ENCODE data around the gene PITRM1.

Gene PITRM1

DNA sequence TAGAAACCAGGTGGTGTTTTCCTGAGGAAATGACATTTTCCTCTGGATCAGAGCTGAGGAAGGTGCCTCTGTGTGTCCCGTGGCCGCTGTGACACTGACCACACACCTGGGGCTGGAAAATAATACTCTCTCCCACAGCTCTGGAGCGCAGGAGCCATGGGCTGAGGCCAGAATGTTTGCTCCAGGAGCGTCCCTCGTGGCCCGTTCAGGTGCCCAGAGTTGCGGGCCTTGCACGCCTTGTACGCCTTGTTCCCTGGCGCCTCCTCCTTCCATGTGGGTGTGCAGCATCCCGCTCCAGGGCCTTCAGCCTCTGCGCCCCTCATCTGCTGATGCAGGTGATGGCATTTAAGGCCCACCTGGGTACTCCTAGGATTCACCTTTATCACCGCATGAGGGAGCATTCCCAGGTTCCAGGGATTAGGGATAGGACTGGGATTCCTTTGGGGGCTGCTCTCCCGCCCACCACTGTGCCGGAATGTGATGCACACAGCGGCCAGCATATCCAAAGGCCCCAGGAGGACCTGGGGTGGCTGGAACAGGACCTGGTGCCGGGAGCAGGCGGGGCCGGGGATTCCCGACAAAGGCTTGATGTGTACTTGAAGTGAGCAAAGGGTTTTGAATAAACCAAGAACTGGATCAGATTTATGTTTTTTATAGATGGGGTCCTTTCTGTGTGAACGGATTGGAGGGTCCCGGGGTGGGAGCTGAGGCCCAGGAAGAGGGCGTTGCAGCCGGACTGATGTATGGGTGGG lies 44.0 kb downstream of the PITRM1 start:
- ATAC-seq (ENCODE audit: insufficient read depth, low read depth) (no peak), DNase-seq (no peak)
- TF ChIP-seq, protein P1, sequence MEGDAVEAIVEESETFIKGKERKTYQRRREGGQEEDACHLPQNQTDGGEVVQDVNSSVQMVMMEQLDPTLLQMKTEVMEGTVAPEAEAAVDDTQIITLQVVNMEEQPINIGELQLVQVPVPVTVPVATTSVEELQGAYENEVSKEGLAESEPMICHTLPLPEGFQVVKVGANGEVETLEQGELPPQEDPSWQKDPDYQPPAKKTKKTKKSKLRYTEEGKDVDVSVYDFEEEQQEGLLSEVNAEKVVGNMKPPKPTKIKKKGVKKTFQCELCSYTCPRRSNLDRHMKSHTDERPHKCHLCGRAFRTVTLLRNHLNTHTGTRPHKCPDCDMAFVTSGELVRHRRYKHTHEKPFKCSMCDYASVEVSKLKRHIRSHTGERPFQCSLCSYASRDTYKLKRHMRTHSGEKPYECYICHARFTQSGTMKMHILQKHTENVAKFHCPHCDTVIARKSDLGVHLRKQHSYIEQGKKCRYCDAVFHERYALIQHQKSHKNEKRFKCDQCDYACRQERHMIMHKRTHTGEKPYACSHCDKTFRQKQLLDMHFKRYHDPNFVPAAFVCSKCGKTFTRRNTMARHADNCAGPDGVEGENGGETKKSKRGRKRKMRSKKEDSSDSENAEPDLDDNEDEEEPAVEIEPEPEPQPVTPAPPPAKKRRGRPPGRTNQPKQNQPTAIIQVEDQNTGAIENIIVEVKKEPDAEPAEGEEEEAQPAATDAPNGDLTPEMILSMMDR (IDR thresholded peaks at IDR 0.05; ENCODE audit: borderline replicate concordance, extremely low read depth, low read length, poor library complexity, severe bottlenecking) = no peak
- TF ChIP-seq EZH2 (IDR thresholded peaks at IDR 0.05; ENCODE audit: borderline replicate concordance, low read depth, low read length, severe bottlenecking) = no peak
- H3K27ac ChIP-seq (ENCODE audit: low read length) = no peak overlapping the region
- H3K4me1 ChIP-seq (ENCODE audit: insufficient read depth, low read length) = no peaks in the 10 kb centered on the region
- no peak overlapping the region for H3K9ac ChIP-seq (ENCODE audit: low read depth, low read length)
- H3K9me3 ChIP-seq (ENCODE audit: insufficient read depth, low read length, severe bottlenecking) = no peaks in the 10 kb centered on the region
- no peaks in the 10 kb centered on the region for H3K27me3 ChIP-seq (ENCODE audit: insufficient read depth, low read length, poor library complexity)
- no peak overlapping the region for H2AFZ ChIP-seq (ENCODE audit: low read depth, low read length)
- 0 out of 2 replicates have a peak, but pooled peaks cover 1% of the 10 kb centered on the region for H3K79me2 ChIP-seq (ENCODE audit: insufficient read depth, low read length)
- peaks cover 97% of the 10 kb centered on the region for H3K36me3 ChIP-seq (ENCODE audit: insufficient read depth, low read length)
- H3K4me3 ChIP-seq (ENCODE audit: low read depth in 1 of 2, low read length in 2 of 2) = no peak overlapping the region
- peaks cover 41% of the 10 kb centered on the region for H4K20me1 ChIP-seq (ENCODE audit: insufficient read depth, low read length)
- no peak overlapping the region for H3K4me2 ChIP-seq (ENCODE audit: insufficient read depth, low read length)

DNA sequence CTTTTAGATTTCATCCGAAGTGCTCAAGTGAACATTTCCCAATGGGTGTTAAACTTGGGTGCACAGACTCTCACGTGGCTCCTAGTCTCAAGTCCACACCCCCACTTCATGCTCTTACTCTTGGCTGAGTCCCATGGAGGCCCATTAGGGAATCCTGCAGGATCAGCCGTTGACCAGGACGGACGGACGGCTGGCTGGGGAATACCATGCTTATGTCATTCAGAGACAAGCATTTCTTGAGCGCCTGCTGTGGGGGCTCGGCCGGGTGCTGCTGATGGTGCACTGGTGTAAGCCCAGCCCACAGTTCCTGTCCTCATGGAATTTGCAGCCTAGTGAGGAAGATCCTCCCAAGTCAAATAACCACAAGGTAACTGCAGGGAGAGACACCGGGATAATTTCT lies 44.7 kb downstream of the PITRM1 start:
- no peak overlapping the region for H3K4me2 ChIP-seq (ENCODE audit: insufficient read depth, low read length)
- no peak overlapping the region for H3K9ac ChIP-seq (ENCODE audit: low read depth, low read length)
- H3K4me1 ChIP-seq (ENCODE audit: insufficient read depth, low read length) = no peaks in the 10 kb centered on the region
- H4K20me1 ChIP-seq (ENCODE audit: insufficient read depth, low read length) = peaks cover 44% of the 10 kb centered on the region
- H3K27ac ChIP-seq (ENCODE audit: low read length) = no peak overlapping the region
- no peaks in the 10 kb centered on the region for H3K9me3 ChIP-seq (ENCODE audit: insufficient read depth, low read length, severe bottlenecking)
- peaks cover 1% of the 10 kb centered on the region; the same call in 1 of the 2 replicates for H3K79me2 ChIP-seq (ENCODE audit: insufficient read depth, low read length)
- H3K4me3 ChIP-seq (ENCODE audit: low read depth in 1 of 2, low read length in 2 of 2) = no peak overlapping the region
- H3K27me3 ChIP-seq (ENCODE audit: insufficient read depth, low read length, poor library complexity) = no peaks in the 10 kb centered on the region
- TF ChIP-seq, protein P1 (IDR thresholded peaks at IDR 0.05; ENCODE audit: borderline replicate concordance, extremely low read depth, low read length, poor library complexity, severe bottlenecking) = no peak
- TF ChIP-seq EZH2 (IDR thresholded peaks at IDR 0.05; ENCODE audit: borderline replicate concordance, low read depth, low read length, severe bottlenecking) = no peak
- DNase-seq (no peak), ATAC-seq (ENCODE audit: insufficient read depth, low read depth) (no peak)
- H3K36me3 ChIP-seq (ENCODE audit: insufficient read depth, low read length) = peaks cover 97% of the 10 kb centered on the region
- H2AFZ ChIP-seq (ENCODE audit: low read depth, low read length) = no peak overlapping the region

DNA sequence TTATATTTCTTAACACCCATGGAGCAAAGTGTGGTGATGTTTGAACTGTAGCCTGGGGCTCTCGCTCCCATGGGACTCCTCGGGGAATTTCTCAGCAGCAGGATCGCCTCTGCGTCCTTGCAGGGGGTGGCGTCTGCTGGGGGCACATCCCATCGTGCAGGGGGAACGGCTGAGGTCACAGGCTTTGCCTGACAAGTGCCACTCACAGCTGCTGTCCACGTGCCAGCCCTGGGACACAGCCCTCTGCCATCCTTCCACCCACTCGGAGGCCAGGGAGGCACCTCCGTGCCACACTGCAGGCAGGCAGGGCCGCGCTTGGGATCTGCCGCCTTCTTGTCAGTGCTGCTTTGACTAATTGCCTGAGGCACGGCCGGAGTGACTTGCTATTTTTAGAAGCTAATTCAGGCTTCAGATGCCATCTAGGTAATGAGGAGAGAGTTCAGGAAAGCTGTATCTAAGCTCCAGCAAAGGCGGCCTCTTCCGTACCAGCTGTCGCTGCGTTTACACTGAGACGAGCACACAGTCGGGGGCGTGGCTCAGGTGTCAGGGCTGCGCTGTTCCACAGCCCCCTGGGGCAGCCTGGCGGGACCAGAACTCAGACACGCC lies 45.7 kb downstream of the PITRM1 start:
- H3K9ac ChIP-seq (ENCODE audit: low read depth, low read length) = no peak overlapping the region
- H3K36me3 ChIP-seq (ENCODE audit: insufficient read depth, low read length) = peaks cover 97% of the 10 kb centered on the region
- no peak overlapping the region for H3K4me2 ChIP-seq (ENCODE audit: insufficient read depth, low read length)
- H3K27ac ChIP-seq (ENCODE audit: low read length) = no peak overlapping the region
- peaks cover 51% of the 10 kb centered on the region for H4K20me1 ChIP-seq (ENCODE audit: insufficient read depth, low read length)
- no peaks in the 10 kb centered on the region for H3K27me3 ChIP-seq (ENCODE audit: insufficient read depth, low read length, poor library complexity)
- no peaks in the 10 kb centered on the region for H3K4me1 ChIP-seq (ENCODE audit: insufficient read depth, low read length)
- H3K79me2 ChIP-seq (ENCODE audit: insufficient read depth, low read length) = peaks cover 1% of the 10 kb centered on the region; the same call in 1 of the 2 replicates
- no peak overlapping the region for H3K4me3 ChIP-seq (ENCODE audit: low read depth in 1 of 2, low read length in 2 of 2)
- ATAC-seq (ENCODE audit: insufficient read depth, low read depth) (no peak), DNase-seq (no peak)
- no peaks in the 10 kb centered on the region for H3K9me3 ChIP-seq (ENCODE audit: insufficient read depth, low read length, severe bottlenecking)
- no peak for TF ChIP-seq EZH2 (IDR thresholded peaks at IDR 0.05; ENCODE audit: borderline replicate concordance, low read depth, low read length, severe bottlenecking)
- TF ChIP-seq, protein P1 (IDR thresholded peaks at IDR 0.05; ENCODE audit: borderline replicate concordance, extremely low read depth, low read length, poor library complexity, severe bottlenecking) = no peak
- no peak overlapping the region for H2AFZ ChIP-seq (ENCODE audit: low read depth, low read length)

Data from DND-41 (cell line).